ENCODE data around the gene CUTC. TPM values are rescaled to one million over a fixed set of nuclear protein-coding genes. Genes with fewer than 3 reads are reported as not detected.

Gene CUTC
- total RNA-seq, 1 donor from 2014 or later: 25.1 TPM

- peak; percentile 69 for DNase-seq (ENCODE audit: low read depth)
Measured at GRCh38 chr10:99782447-99783286, 50.6 kb downstream of the CUTC start, which contains the start of gene ABCC2. Gene ABCC2 (plus strand): TSS chr10:99782640. CDS start chr10:99782845, 205 bp downstream.

DNA sequence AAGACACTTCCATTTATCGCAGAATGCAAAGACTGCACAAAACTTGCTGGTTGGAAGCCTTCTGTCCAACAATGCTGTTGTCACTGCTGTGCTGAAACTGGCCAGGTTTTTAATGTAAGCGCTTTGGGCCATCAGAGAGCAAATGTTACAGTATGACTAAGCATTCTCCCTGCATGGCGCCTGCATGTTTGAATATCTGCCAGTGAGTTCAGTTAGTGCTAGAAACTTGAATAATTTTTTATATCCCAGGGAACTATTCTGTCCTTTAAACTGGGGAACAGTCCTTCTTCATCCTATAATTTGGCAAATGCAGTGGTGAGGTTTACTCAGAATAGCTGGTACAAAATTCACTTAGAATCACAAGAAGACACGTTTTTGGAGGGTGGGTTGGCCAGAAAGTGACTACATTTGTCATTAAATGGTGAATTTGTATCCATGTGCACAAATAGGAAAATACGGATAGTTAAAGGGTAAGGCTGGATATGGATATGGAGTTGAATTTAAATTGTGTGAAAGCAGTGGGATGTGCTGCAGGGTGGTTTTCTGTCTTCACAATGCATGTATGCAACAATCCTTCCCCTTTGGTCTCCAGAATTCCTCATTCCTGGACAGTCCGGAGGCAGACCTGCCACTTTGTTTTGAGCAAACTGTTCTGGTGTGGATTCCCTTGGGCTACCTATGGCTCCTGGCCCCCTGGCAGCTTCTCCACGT is 52.1 kb downstream of the CUTC start:
- DNase-seq (ENCODE audit: low read depth): peak; percentile 79

- DNase-seq (ENCODE audit: low read depth): no peak
Measured at GRCh38 chr10:99784727-99785441, 52.9 kb downstream of the CUTC start.

DNA sequence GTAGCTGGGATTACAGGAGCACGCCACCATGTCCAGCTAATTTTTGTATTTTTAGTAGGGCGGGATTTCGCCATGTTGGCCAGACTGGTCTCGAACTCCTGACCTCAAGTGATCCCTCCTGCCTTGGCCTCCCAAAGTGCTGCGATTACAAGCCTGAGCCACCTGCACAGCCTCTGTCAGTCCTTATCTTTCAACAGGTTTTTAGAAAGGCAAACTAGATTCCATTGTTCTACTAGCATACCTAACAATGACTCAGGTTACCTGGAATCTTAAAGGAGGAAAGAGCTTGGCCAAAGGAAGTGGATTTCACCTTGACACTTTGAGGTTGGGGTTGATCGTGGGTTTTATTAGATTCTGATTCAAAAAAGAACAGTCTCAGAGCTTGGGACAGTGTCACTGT is 53.6 kb downstream of the CUTC start:
- peak; percentile 52 for DNase-seq (ENCODE audit: low read depth)

GRCh38 chr10:99787311-99787710 is 55.3 kb downstream of the CUTC start:
- no peak for DNase-seq (ENCODE audit: low read depth)

- DNase-seq (ENCODE audit: low read depth): no peak
Measured at GRCh38 chr10:99787782-99788445, 55.9 kb downstream of the CUTC start.

- DNase-seq (ENCODE audit: low read depth): peak; percentile 82
Measured at GRCh38 chr10:99788598-99789256, 56.7 kb downstream of the CUTC start.

DNA sequence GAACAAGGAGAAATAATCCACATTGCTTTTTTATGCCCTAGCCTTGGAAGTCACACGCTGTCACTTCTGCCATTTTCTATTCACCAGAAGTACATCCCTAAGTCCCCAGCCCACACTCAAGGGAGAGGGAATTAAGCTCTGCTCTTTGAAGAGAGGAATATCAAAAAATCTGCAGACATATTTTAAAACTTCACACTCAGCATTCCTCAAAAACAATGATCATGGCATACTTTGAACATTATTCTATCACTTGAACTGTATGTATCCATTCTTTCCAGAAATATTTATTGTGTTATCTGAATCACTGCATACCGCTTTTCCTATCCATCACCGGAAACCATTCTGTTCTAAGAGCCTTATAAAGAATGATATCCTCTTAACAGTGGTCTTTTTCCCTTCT is 59.8 kb downstream of the CUTC start:
- no peak for DNase-seq (ENCODE audit: low read depth)

DNA sequence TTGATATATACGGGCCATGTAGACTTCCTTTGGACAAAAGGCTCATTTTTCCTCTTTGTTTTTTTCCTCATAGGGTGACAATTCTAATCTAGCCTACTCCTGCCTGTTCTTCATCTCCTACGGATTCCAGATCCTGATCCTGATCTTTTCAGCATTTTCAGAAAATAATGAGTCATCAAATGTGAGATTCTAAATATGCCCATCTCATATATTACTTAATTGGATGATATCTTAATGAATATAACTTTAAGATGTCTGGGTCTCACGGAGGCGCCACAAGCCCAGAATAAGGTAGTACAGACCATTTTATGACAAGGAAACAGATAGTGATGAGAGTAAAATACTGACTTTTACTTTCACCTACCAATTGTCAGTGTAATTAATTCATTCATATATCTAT is 61.8 kb downstream of the CUTC start:
- DNase-seq (ENCODE audit: low read depth): no peak

DNA sequence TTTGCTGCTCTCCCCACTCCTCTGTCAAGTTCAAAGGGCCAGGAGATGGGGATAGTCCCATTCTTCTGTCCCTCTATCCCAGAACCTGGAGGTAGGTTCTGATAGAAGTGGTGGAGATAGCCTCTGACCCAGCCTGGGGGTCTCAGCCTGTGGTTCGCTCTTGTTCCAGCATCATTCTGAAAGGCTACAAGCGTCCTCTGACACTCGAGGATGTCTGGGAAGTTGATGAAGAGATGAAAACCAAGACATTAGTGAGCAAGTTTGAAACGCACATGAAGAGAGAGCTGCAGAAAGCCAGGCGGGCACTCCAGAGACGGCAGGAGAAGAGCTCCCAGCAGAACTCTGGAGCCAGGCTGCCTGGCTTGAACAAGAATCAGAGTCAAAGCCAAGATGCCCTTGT is 64.9 kb downstream of the CUTC start:
- no peak for DNase-seq (ENCODE audit: low read depth)

DNA sequence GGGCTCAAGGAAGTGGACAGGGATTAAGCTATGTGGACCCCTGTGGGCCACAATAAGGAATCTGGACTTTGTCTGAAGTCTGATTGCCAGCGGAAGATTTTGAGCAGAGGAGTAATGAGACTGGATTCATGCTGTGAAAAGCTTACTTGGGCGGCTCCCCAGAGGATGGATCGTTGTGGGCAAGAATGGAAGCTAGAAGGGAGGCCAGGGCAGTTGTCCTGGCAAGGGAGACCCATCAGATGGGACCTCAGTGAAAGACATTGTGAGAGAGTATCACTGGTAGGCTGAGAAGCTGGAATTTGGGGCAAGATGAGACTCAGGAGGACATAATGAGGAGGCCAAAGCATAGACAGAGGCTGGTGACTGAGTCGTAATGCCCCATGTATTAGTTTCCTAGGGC is 66.0 kb downstream of the CUTC start:
- DNase-seq (ENCODE audit: low read depth): no peak

GRCh38 chr10:99798920-99799319 is 66.9 kb downstream of the CUTC start:
- DNase-seq (ENCODE audit: low read depth): no peak

DNA sequence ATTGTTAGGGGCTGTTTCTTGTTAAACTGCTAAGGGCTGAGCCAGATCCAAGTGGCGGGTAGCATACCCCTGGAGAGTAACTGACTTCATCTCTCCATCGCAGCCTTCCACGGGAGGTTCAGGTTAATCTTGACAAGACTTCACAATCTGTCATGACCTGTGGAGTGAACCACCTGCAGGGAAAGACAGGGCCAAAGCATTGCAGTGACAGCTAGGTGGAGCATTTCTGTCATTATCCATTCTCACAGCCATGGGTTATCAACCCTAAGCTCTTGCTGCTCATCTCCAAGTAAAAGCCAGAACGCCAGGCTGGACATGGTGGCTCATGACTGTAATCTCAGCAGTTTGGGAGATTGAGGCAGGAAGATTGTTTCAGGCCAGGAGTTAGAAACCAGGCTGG is 67.6 kb downstream of the CUTC start:
- no peak for DNase-seq (ENCODE audit: low read depth)

- DNase-seq (ENCODE audit: low read depth): no peak
Measured at GRCh38 chr10:99804471-99804870, 72.4 kb downstream of the CUTC start.

DNA sequence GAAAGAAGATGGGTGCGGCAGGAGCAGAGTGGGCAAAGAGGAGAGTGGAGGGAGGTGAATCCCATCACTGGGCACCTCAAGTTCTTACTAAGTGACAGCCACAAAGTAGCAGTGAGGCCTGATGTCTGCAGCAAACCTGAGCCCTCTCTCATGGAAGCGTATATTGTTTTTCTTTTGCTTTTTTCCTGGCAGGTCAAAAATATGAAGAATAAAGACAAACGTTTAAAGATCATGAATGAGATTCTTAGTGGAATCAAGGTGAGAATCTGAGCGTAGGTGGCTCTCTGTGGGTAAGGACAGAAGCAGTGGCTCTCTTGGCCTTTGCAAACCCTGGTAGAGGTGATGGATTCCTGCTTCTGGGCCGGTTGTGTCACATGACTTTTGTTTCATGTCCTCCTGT is 73.2 kb downstream of the CUTC start:
- DNase-seq (ENCODE audit: low read depth): no peak

Other genes starting within 250 kb of the CUTC start
- gene NKX2-3, start 199.3 kb upstream of the CUTC start, total RNA-seq: not detected in 2 replicates
- gene SLC25A28, start 111.8 kb upstream of the CUTC start, total RNA-seq: 8.0 and 12.9 TPM in 2 replicates
- gene ENTPD7, start 72.7 kb upstream of the CUTC start, total RNA-seq: 71.2 and 106 TPM in 2 replicates
- 35.6 and 44.6 TPM in 2 replicates for gene COX15, start 107 bp upstream of the CUTC start, total RNA-seq
- gene ABCC2, start 50.4 kb downstream of the CUTC start, total RNA-seq: 0.17 and 0.65 TPM in 2 replicates

Data from renal cortical epithelial cell (primary cell).